GM12864 (cell line): ENCODE measurements around the gene ZFAND3.

ENCODE experiments used
- DNase-seq: peaks from one replicate; pipeline ENCODE4 v3.0.0-alpha.2; 2011; ENCODE audit warnings: low read depth
- H3K4me3 ChIP-seq: 2 replicates; pipeline ENCODE4 v1.5.1; 2011; ENCODE audit warnings: mild to moderate bottlenecking, low read depth, low read length, control low read depth
- TF ChIP-seq, protein P1 (sequence below): IDR thresholded peaks from 2 replicates; pipeline ENCODE4 v1.5.1; 2011; ENCODE audit warnings: low read depth, mild to moderate bottlenecking, moderate library complexity, low read length, control low read depth, inconsistent platforms; ENCODE audit errors: missing control alignments

ZFAND3 gene

DNA sequence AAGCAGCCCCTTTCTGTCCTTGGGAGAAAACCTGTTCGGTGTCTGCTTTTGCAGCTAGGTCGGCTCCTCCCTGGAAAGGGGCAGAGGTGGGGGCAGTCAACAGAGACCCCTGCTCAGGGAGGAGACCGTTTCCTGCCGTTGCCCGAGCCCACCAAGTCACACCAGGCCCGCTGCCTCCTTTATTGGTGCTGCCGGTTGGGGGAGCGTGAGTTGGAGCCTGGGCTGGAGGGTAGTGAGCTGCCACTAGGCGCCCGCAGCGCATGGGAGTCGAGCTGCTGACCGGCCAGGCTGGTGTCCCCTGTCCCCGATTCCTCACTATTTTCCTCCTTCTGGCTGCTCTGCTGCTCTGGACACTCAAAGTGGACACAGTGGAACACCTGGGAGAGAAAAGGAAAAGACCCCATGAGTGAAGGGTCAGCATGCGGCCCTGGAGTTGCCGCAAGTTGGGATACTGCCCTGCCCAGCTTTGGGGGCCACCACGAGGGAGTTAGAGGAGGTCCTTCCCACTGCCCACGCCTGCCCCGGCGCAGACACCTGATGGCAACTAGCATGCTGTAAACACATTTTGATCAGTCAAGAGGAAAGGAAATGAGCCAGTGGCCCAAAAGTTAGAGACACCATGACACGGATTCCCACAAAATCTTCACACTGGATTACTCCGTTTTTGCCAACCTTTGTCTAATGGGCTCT is 355.4 kb downstream of the ZFAND3 start:
- no peak for DNase-seq
- H3K4me3 ChIP-seq, result no peak overlapping the region
- TF ChIP-seq, protein P1, sequence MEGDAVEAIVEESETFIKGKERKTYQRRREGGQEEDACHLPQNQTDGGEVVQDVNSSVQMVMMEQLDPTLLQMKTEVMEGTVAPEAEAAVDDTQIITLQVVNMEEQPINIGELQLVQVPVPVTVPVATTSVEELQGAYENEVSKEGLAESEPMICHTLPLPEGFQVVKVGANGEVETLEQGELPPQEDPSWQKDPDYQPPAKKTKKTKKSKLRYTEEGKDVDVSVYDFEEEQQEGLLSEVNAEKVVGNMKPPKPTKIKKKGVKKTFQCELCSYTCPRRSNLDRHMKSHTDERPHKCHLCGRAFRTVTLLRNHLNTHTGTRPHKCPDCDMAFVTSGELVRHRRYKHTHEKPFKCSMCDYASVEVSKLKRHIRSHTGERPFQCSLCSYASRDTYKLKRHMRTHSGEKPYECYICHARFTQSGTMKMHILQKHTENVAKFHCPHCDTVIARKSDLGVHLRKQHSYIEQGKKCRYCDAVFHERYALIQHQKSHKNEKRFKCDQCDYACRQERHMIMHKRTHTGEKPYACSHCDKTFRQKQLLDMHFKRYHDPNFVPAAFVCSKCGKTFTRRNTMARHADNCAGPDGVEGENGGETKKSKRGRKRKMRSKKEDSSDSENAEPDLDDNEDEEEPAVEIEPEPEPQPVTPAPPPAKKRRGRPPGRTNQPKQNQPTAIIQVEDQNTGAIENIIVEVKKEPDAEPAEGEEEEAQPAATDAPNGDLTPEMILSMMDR, result no peak

GRCh38 chr6:38175786-38176185 is 356.3 kb downstream of the ZFAND3 start:
- no peak overlapping the region for H3K4me3 ChIP-seq
- no peak for DNase-seq
- TF ChIP-seq, protein P1, result no peak

DNA sequence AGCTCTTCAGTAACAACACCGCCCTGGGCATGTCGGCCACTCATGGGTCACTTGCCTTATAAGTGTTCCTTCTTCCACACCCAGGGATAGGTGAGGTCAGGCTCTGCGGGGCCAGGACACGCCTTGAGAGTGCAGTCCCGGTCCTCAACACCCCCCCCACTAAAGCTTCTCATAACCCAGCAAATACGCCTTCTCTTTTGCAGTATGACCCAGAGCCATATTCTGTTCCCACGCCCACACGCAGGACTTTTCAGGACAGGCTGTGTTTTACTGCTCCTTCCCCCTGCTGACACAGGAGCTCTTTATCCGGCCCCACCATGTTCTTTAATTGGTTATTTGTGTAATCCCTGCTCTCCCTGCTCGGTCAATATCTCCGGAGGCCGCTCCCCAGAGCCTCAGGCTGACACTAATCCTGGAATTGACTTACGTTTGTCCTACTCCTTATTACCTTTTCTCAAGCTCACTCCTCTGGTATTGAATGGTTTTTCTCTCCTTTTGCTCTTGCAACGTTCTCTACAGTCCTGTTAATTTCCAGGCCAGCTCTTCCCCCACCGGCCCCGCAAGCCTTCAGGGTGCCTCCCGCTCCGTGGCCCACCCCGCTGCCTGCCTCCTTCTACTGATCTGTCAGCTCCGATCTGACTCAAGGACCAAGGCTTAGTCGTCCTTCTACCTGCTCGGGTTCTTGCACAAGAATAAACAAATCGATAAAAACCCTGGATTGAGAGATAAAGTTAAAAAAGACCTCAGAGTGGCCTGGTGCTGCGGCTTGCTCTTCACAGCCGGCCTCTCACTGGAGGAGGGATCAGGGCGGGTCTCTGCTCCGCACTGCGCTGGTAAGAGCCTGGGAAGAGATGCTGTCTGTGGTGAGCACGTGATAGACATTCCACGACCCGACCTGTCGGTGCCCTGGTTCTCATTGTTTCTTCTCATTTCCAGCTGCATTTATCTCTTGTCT is 357.5 kb downstream of the ZFAND3 start:
- TF ChIP-seq, protein P1, result no peak
- H3K4me3 ChIP-seq, result no peak overlapping the region
- no peak for DNase-seq

DNA sequence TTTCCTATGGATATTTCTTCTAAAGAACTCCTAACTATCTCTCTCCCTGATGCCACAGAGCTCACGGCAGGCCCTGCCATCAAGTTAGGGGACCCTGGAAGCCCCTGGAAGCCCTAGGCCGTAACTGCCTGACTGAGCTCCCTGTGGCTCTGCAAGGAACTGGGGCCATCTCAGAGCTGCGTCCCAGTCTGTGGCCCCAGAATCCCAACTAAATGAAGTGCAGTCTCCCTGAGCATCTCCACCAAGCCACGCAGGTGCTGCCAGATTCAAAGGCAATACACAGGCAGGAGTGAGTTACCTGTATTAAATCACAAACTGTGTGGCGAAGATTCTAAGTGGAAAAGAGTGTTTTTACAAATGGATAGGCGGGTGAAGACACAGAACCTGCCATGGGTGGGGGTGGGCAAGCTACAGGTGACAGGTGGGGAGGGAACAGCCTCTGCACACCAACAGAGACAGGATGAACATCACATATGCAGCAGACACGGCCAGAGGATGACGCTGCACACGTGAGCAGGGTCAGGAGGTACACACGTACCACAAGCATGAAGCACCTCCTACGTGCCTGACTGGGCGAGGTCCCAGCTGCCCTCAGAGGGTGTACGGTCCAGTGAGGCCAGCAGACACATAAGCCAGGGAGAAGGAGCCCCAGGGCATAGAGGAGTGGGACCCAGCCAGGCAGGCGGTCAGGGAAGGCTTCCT is 358.5 kb downstream of the ZFAND3 start:
- no peak overlapping the region for H3K4me3 ChIP-seq
- DNase-seq, result no peak
- TF ChIP-seq, protein P1, result no peak

GRCh38 chr6:38178584-38178886 is 359.0 kb downstream of the ZFAND3 start:
- no peak for DNase-seq
- TF ChIP-seq, protein P1, result no peak
- no peak overlapping the region for H3K4me3 ChIP-seq

DNA sequence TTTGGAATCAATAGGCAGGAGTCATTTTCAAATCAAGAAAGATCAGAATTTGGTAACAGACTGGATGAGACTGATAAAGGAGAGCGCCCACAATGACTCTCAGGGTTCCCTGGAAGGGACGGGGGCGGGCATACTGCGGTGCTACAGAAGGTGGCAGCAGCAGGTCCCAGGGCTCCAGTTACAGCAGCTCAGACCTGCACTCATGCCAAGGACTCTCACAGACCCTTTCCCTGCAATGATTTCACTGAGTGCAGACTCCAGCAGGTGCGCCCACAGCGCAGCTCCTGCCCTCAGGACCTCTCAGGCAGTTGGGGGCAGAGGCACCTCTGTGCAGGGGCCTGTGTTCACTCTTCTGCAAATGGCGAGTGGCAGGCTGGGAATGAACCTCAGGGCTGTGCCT is 359.8 kb downstream of the ZFAND3 start:
- TF ChIP-seq, protein P1, result no peak
- no peak overlapping the region for H3K4me3 ChIP-seq
- DNase-seq, result no peak
